ENCODE measurements around the gene VANGL1. TPM values are rescaled to one million over a fixed set of nuclear protein-coding genes. Genes with fewer than 3 reads are reported as not detected.
A peak's percentile ranks its signal among the peaks of the same experiment; 100 is the strongest.

VANGL1 gene
- total and polyA plus RNA-seq, 12 donors, result 2.0 to 19.1 (median 10.6) TPM

- no peaks in the 10 kb centered on the region for H3K36me3 ChIP-seq (replicated peaks in 1 of 2)
- H3K27me3 ChIP-seq, result no peaks in the 10 kb centered on the region
- WGBS, 4 donors, result 77 to 85% (median 81%) methylated on average over 5 of the region's 5 CpGs
- intact Hi-C loops (cut with DNase I), result no loop called here
- no peak overlapping the region for H3K4me3 ChIP-seq
- H3K4me1 ChIP-seq (replicated peaks in 1 of 2), result peaks cover 0 to 16% of the 10 kb centered on the region in 2 donors
- H3K9me3 ChIP-seq (replicated peaks in 1 of 3), result no peaks in the 10 kb centered on the region
- TF ChIP-seq POLR2A (IDR thresholded peaks at IDR 0.05) (no peak), CTCF (IDR thresholded peaks at IDR 0.05) (no peak)
- DNase-seq, result no peak
- H3K27ac ChIP-seq, result no peak overlapping the region
These were observed 82.0 kb downstream of the VANGL1 start for GRCh38 chr1:115723756-115724155.

DNA sequence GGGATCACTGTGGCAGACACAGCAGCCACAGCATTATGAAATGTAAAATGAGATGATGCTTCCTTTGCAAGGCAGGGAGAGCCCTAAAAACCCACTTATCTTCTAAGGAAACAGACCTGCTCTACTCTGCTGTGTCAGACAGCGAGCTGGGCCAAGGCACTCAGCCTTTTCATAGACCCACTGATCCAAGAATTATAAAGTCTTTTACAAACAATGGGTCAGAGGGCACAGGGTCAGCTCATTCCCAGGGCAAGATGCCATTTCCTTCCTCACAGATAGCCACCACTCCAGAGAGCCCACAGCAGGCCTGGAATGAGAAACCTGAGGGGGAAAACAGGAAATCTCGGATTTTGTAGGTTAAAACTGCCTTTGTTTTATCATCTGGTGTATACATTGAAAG is 83.8 kb downstream of the VANGL1 start:
- 60 to 73% (median 69%) methylated on average over 2 of the region's 2 CpGs for whole genome bisulfite sequencing, 4 donors
- Histone ChIP-seq H3K36me3 (replicated peaks in 1 of 2) (no peaks in the 10 kb centered on the region), H3K9me3 (replicated peaks in 1 of 3) (no peaks in the 10 kb centered on the region), H3K27me3 (no peaks in the 10 kb centered on the region), H3K4me1 (replicated peaks in 1 of 2) (peaks cover 0 to 16% of the 10 kb centered on the region in 2 donors), H3K27ac (peak overlapping the region in 1 of 5 donors; percentile 13), H3K4me3 (no peak overlapping the region)
- TF ChIP-seq CTCF (IDR thresholded peaks at IDR 0.05), result no peak
- no peak for TF ChIP-seq POLR2A (IDR thresholded peaks at IDR 0.05)
- DNase-seq, result peak in 4 of 7 donors; percentile 33 to 72 (median 39)
- intact Hi-C loops (cut with DNase I), result no loop called here

DNA sequence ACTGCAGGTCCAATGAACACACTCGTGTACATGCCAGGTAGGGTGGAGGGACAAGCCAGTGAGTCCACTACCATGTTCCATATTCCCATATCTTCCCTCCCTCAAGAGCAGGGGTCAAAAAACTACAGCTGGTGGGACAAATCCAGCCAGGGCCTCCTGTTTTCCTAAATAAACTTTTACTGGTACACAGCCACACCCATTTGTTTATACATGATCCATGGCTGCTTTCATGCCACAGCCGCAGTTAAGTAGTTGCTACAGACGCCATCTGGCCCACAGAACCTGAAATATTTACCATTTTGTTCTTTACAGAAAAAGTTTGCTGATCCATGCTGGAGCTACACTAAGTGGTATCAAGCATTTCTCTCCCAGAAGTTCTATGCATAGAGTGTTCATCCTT is 84.4 kb downstream of the VANGL1 start:
- peaks cover 0 to 16% of the 10 kb centered on the region in 2 donors for H3K4me1 ChIP-seq (replicated peaks in 1 of 2)
- 61 to 86% (median 80%) methylated on average over 3 of the region's 3 CpGs for WGBS, 4 donors
- DNase-seq, result no peak
- no peaks in the 10 kb centered on the region for H3K27me3 ChIP-seq
- TF ChIP-seq CTCF (IDR thresholded peaks at IDR 0.05) (no peak), POLR2A (IDR thresholded peaks at IDR 0.05) (no peak)
- H3K36me3 ChIP-seq (replicated peaks in 1 of 2), result no peaks in the 10 kb centered on the region
- H3K4me3 ChIP-seq, result no peak overlapping the region
- no peaks in the 10 kb centered on the region for H3K9me3 ChIP-seq (replicated peaks in 1 of 3)
- peak overlapping the region in 1 of 5 donors; percentile 13 for H3K27ac ChIP-seq
- intact Hi-C loops (cut with DNase I), result no loop called here

DNA sequence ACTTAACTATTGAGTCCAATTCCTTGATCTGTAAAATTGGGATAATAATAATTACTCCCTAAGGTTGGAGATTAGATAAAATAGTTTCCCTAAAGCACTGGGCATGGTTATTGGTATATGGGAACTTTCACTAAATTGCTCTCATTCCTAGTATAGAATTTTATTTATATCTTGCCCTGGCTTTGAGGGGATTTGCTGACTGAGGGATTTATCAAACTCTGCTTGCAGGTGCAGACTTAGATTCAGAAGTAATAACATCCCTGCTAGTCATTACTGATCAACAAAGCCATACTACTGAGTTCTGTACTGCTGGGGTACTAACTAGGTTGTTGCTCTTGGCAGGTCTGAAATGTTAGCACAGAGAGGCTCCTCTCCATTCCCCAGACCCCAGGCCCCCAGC is 84.8 kb downstream of the VANGL1 start:
- intact Hi-C loops (cut with DNase I), result no loop called here
- no peaks in the 10 kb centered on the region for H3K36me3 ChIP-seq (replicated peaks in 1 of 2)
- no peaks in the 10 kb centered on the region for H3K27me3 ChIP-seq
- no peak for TF ChIP-seq CTCF (IDR thresholded peaks at IDR 0.05)
- TF ChIP-seq POLR2A (IDR thresholded peaks at IDR 0.05), result no peak
- no peak overlapping the region for H3K27ac ChIP-seq
- DNase-seq, result no peak
- H3K4me3 ChIP-seq, result no peak overlapping the region
- peaks cover 0 to 16% of the 10 kb centered on the region in 2 donors for H3K4me1 ChIP-seq (replicated peaks in 1 of 2)
- H3K9me3 ChIP-seq (replicated peaks in 1 of 3), result no peaks in the 10 kb centered on the region

All from adrenal gland (tissue), 12 donors.